Jurkat, Clone E6-1 (cell line): ENCODE data around the gene KRTAP5-9. TPM values are rescaled to one million over a fixed set of nuclear protein-coding genes. Genes with fewer than 3 reads are reported as not detected.
"Not testable (repeated sequence)": the region's sequence is repeated elsewhere in the genome, so short reads cannot be mapped to it uniquely, and the experiment has no call there.

Source experiments
- DNase-seq: peaks from one replicate; pipeline ENCODE4 v3.0.0-alpha.2; 2011; ENCODE audit warnings: low read depth, low spot score
- H3K4me3 ChIP-seq: 2 replicates; pipeline ENCODE4 v1.5.1; 2011; ENCODE audit warnings: mild to moderate bottlenecking, low read length, control low read depth, moderate library complexity
- polyA plus RNA-seq: library from polyadenylated mRNA; unstranded; fragments of >200 nt; gene quantifications from one replicate; pipeline ENCODE4 v1.2.1, GENCODE V29; 2012; ENCODE audit warnings: missing spikeins; ENCODE audit not compliant: insufficient read length, insufficient read depth

KRTAP5-9 gene, protein sequence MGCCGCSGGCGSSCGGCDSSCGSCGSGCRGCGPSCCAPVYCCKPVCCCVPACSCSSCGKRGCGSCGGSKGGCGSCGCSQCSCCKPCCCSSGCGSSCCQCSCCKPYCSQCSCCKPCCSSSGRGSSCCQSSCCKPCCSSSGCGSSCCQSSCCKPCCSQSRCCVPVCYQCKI
- not detected for polyA plus RNA-seq

DNA sequence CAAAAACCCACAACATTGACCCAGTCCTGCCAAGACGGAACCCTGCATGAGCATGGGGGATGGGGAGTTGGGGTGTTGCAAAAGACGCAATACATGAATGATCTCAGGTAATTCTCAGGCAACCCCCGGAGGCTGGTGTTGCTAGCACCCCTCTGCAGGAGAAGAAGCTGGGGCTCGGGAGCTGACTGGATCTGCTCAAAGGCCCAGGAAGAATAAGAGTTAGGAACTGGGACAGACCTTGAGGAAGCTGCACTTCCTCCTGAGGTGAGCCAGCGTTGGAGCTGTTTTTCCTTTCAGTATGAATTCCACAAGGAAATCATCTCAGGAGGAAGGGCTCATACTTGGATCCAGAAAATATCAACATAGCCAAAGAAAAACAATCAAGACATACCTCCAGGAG lies at the start of gene KRTAP5-9:
KRTAP5-9 (plus strand) TSS at position 301 of the 400 bp plus-strand sequence. CDS start 238 bp downstream, outside the sequence.
- DNase-seq: no peak
- no peak within 1 kb of the TSS for H3K4me3 ChIP-seq

DNA sequence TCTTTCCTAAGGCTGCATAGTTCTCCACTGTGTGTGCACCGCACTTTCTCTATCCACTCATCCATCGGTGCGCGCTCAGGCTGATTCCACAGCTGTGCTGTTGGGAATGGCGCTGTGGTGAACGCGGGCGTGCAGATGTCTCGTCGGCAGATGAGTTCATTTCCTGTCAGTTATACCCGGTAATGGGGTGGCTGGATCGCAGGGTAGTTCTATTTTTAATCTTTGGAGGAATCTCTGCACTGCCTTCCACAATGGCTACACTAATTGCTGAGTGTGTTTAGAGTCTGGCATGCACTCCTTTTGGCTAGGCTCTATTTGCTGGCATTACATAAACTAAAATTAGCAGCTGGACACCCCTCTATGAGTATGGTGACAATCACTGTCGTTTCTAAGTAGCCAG lies 49.1 kb upstream of the KRTAP5-9 start:
- H3K4me3 ChIP-seq: no peak overlapping the region
- peak; percentile 84 for DNase-seq

DNA sequence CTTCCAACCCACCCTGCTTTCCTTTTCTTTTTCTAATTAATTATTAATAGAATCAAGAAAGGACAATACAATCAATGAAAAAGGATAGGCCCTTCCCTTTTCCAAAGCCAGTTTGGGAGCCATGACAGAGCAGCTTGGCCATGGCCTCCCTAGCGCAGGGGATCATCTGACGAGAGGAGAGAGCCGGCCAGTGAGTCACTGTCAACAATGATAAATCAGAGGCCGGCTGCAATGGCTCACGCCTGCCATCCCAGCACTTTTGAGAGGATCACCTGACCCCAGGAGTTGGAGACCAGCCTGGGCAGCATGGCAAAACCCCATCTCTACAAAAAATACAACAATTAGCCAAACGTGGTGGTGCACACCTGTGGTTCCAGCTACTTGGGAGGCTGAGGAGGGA lies 48.7 kb upstream of the KRTAP5-9 start:
- DNase-seq: no peak
- no peak overlapping the region for H3K4me3 ChIP-seq

DNA sequence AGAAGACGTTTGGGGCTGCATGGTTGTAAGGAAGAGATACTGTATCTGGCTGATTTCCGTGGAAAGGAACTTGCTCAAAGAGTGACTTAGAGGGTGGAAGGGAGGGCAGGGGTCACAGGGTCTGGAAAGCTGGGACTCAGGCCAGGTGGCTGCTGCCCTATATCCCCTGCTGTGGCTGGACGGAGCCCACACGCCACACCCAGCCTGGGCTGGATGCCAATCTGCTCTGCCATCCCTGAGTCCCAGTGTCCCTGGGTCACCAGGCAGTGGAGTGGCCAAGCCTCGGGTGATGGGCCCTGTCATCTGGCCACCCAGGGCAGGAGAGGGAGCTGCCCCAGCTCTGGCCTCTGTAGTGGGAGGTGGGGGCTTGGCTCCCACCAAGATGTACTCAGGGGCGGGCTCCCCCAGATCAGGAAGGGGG lies 47.6 kb upstream of the KRTAP5-9 start:
- no peak overlapping the region for H3K4me3 ChIP-seq
- DNase-seq: no peak

DNA sequence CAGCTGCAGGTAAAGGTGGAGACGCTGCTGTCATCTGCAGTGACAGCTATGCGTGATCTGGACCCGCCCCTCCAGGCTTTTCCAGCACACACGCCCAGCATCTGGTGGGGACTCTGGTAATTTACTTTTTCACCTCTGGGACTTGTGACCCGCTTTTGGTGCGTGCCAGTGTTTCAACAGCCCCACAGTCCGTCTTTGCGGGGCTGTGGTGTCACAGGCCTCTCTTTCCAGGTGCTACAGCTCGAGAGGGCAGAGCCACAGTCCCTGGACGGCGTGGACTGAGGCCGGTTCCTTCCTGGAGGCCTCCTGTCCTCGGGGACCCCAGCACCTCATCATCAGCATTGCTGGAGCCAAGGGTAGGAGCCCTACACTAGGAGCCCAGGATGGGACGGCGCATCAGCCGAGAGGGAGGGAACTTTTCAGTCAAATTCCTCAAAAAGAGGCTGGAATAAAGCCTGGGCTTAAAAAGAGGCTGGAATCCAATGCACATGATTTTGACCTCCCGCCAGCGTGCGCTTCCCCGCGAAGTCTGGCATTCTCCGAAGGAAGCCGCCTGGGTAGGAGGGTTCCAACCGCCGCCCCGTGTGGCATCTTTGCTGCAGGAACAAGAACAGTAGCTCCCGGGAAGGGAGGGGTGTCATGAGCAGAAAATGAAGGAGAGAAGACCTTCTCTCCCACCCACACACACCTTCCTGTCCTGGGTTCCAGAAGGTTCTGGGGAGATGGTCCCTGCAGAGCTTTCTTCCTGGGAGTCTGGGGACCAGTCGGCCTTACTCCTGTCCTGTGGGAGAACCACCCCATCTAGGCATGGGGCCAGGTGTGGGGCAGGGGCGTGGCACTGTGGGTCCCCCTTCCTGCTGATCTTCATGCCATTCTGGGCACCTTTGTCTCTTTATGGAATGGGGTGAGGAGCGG lies 46.9 kb upstream of the KRTAP5-9 start:
- no peak for DNase-seq

DNA sequence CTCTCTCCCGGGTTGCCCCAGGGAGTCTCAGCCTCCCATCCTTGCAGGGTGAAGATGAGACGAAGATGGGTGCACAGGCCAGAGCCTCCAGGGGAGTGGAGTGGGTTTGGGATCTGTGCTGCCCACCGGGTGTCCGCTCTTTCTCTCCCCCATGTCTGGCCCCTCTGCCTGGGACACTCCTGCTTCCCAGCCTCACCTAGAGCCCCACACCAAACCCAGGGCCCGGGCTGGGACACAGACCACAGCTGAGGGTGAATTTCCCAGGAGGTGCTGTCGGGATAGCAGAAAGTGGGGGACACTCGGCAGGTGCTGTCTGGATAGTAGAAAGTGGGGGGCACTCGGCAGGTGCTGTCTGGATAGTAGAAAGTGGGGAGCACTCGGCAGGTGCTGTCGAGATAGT lies 46.2 kb upstream of the KRTAP5-9 start:
- H3K4me3 ChIP-seq: no peak overlapping the region
- DNase-seq: no peak

More for the DNA sequence above, 46.9 kb upstream of the KRTAP5-9 start:
- no peak overlapping the region for H3K4me3 ChIP-seq

DNA sequence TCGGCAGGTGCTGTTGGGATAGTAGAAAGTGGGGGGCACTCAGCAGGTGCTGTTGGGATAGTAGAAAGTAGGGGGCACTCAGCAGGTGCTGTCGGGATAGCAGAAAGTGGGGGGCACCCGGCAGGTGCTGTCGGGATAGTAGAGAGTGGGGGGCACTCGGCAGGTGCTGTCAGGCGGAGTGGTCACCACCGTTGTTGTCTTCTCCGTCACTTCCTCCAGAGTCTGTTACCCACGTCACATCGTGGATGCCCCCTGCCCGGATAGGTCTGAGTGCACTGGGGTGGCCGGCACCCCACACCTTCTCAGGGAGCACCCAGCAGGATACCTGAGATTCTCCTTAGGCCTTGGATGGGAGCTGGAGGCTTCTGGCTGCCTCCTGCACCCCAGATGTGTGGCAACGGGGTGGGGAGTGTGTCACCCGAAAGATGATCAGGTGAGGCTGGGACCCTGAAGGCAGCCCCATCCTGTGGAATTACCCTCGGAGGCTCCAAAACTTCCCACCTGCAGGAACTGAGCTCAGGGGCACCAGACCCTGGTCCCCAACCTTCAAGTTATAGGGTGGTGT lies 45.3 kb upstream of the KRTAP5-9 start:
- no peak for DNase-seq
- H3K4me3 ChIP-seq: no peak overlapping the region

DNA sequence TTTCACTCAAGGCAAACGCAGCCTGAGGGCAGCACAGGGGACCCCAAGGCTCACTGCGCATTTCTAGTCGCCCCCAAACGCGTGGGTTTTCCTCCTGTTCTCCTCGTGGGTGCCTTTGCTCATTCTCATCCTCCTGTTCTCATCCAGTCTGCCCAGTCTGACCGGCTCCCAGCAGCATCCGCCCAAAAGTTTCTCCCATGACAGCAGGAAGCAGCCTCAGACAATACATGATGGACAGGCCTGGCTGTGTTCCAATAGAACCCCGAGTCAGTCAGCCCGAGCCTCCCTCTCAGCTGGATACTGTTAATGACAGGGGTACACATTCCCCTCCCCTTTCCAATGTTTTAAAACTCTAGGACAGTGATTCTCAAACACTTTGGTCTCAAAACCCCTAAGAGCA lies 43.7 kb upstream of the KRTAP5-9 start:
- DNase-seq: no peak

DNA sequence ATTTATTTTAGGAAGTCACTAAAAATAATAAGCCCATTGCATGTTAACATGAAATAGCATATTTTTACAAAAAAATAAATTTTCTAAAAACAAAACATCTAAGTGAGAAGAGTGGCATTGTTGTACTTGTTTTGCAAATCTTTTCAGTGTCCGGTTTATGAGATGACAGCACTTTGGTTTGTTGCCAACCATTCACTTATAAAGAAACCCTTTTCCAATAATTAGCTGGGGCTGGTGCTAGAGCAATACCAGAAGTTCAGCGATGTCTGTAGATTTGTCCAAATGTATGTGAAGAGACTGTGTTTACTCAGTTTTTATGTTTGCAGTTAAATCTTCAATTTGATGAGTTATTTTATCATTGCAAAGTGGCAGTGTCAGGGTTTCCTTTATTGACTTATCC lies 43.2 kb upstream of the KRTAP5-9 start:
- no peak for DNase-seq

More for the DNA sequence above, 43.7 kb upstream of the KRTAP5-9 start:
- H3K4me3 ChIP-seq: no peak overlapping the region

DNA sequence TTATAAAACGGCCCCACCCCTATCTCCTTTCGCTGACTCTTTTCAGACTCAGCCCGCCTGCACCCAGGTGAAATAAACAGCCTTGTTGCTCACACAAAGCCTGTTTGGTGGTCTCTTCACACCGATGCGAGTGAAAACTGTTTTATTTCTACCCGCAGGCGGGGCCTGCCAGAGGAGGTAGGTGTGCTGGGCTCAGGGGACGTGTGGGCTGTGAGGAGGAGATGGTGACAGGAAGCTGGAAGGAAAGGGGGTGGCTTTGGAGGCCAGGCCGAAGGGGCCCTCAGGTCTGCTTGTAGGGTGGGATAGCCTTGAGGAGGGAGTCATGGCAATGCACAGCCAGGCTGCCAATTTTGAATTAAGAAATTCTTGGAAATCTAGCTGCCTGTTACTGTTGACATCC lies 42.4 kb upstream of the KRTAP5-9 start:
- H3K4me3 ChIP-seq: no peak overlapping the region
- no peak for DNase-seq

More for the DNA sequence above, 43.2 kb upstream of the KRTAP5-9 start:
- no peak overlapping the region for H3K4me3 ChIP-seq

DNA sequence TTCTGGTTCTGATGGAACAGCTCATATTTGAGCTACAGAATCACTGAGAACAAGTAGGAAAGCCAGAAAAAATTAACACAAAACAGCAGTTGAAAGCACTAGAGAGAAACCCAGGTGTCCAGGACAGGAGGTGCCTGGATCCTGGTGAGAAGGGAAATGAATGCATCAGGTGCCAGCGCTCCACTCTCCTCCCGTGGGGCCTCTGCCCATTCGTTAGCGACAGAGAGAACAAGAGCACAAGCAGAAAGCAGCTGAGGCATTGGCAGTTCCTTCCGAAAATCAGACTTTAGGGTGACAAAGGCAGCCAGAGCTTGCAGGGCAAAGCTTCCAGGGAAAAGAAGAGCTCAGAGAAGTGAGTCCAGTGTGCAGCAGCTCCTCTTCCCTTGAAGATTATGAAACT lies 41.1 kb upstream of the KRTAP5-9 start:
- H3K4me3 ChIP-seq: no peak overlapping the region
- no peak for DNase-seq

DNA sequence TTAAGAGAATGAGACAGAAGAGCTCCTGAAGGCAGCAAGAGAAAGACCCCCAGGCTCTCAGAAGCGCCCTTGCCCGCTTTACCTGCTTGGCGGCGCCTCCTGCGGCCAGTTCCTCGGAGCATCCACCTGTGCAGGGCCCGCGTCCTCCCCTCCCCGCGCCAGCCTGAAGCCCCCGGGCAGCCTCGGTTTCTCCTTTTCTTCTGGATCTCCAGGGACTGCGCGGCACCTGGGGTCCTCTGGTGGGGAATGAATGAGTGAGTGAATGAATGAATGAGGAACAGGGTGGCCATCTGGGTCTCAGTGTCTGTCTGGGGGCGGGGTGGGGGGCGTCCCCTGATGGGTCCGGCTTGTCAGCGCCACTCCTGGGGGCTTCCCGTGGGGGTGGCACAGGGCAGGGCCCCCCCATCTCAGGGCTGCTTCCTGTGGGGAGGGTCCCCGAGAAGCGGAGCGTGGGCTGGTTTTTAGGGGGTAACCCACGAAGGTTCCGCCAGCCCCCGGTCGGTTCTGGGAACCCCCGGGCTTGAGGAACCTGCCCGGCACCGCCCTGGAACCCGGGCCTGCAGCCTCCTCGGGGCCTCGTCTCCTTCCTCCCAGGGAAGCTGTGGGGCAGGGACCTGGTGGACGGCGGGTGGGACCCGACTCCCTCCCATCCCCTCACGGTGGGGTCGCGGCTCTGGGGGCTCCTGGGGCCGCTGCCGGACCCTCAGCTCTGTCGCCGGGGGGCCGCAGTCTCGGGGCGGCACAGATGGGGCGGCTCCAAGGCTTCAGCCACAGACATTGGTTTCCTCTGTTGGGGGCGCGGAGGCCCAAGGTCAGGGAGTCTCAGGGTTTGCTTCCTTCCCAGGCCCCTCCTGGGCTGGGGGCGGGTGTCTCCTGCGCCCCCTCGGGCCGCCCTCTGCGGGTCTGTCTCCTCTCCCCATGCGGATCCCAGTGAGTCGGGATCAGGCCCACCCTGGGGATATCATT lies 29.4 kb upstream of the KRTAP5-9 start:
- H3K4me3 ChIP-seq: no peak overlapping the region
- DNase-seq: no peak

DNA sequence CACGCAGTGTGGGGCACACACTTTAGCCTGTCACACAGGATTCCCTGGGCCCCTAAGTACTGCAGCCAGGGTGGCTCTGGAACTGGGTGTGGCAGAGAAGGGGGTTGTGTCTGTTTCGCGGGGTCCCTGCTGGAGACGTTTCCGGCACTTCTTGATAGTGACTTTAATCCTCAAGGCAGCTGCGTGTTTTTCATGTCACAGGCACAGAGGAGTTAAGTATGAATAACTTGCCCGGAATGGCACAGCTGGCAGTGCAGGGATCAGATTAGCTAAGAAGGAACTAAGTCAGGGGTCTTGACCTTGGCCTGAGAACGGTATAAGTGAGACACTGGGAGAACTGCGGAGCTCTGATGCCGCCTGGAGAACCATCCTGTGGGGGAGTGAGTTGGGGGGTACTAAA lies 28.7 kb upstream of the KRTAP5-9 start:
- H3K4me3 ChIP-seq: no peak overlapping the region
- DNase-seq: no peak

DNA sequence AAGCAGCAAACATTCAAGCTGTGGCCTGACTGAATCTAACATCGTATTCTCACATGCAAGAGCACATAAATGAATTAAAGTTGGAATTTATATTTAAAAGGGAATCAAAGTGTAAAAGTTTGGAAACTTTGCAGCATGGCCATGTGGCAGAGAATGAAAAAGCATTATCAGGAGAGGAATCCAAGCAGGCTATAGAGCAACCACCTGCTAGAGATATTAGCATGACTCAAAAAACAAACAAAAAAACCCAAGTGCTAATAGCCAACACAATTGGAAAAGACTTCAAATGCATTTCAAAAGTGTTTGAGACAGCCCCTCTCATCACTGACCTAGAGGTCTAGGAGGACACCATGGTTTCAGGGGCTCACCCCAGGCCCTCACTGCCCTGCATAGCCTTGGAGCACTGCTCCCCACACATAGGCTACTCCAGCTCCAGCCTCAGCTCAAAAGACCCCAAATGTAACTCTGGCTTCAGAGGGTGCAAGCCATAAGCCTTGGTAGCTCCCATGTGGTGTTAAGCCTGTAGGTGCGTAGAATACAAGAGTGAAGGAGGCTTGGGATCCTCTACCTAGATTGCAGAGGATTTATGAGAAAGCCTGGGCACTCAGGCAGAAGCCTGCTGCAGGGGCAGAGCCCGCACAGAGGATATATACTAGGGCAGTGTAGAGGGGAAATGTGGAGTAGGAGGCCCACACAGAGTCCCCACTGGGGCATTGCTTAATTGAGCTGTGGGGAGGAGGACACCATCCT lies 22.9 kb upstream of the KRTAP5-9 start:
- no peak for DNase-seq
- no peak overlapping the region for H3K4me3 ChIP-seq

DNA sequence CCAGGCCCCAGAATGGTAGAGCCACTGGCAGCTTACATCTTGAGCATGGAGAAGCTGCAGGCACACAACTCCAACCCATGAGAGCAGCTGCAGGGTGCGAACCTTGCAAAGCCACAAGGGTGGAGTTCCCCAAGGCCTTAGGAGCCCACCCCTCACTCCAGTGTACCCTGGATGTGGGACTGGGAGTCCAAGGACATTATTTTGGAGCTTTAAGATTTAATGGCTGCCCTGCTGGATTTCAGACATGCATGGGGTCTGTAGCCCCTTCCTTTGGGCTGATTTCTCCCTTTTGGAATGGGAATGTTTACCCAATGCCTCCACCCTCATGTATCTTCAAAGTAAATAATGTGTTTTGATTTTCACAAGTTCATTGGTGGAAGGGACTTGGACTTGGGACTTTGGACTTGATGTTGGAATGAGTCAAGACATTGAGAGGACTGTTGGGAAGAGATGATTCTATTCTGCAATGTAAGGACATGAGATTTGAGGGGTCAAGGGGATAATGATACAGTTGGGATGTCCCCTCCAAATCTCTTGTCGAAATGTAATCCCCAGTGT lies 22.2 kb upstream of the KRTAP5-9 start:
- H3K4me3 ChIP-seq: no peak overlapping the region
- no peak for DNase-seq

DNA sequence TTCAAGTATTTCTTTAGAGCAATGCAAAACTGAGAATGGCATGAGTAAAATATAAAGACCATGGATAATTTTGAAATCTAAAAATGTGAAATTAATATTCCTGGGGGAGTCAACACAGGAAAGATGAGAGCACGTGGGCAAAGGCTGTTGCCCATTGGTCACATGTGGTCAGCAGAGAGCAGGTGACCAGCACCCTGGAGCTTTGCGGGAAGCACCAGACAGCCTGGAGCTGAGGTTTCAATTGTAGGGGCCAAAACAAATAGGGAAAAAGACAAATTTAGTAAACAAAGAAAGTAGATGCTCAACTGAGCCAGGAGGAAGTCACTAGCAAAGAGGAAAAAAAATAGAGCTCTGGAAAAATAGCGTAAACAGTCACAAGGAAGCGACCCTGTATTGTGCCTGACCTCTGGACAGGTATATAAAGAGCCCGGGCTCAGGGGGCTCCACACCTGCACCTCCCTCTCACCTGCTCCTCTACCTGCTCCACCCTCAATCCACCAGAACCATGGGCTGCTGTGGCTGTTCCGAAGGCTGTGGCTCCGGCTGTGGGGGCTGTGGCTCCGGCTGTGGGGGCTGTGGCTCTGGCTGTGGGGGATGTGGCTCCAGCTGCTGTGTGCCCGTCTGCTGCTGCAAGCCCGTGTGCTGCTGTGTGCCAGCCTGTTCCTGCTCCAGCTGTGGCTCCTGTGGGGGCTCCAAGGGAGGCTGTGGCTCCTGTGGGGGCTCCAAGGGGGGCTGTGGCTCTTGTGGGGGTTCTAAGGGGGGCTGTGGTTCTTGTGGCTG lies 21.2 kb upstream of the KRTAP5-9 start, which contains the start of gene KRTAP5-7:
KRTAP5-7 (plus strand) TSS at position 472 of the 780 bp plus-strand sequence; CDS start at position 506, 34 bp downstream.
- DNase-seq, H3K4me3 ChIP-seq: not testable (repeated sequence)

DNA sequence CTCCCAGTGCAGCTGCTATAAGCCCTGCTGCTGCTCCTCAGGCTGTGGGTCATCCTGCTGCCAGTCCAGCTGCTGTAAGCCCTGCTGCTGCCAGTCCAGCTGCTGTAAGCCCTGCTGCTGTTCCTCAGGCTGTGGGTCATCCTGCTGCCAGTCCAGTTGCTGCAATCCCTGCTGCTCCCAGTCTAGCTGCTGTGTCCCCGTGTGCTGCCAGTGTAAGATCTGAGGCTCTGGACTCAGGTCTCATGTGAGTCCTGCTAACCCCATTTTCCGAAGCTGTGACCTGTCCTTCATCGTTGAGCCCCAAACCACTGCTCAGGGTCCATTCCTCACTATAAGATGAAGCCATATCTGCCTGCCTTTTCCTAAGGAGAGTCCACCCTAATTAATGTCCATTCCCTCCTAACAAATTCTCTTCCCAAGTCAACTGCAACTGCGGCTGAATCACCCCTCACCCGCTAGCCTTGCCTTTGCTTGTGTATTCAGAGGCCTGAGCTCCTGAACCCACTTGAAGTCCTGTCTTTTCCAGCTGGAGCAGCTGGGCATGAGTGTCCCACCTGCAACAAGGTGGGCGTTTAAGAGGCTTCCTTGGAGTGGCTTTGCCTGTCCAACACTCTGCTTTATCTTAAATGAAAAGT lies 20.5 kb upstream of the KRTAP5-9 start:
- H3K4me3 ChIP-seq: no peak overlapping the region
- no peak for DNase-seq
